ENCODE data around the gene ZMYM4.

GRCh38 chr1:35377555-35377954 lies 109.0 kb downstream of the ZMYM4 start:
- TF ChIP-seq POLR2AphosphoS5 (IDR thresholded peaks at IDR 0.05; ENCODE audit: borderline replicate concordance, low read depth, low read length) (no peak), EZH2 (IDR thresholded peaks at IDR 0.05) (no peak)

Measured in SK-N-MC (cell line).